ENCODE measurements around the gene CSNK1D. TPM values are rescaled to one million over a fixed set of nuclear protein-coding genes. Genes with fewer than 3 reads are reported as not detected.
A peak's percentile ranks its signal among the peaks of the same experiment; 100 is the strongest.

CSNK1D gene
- total RNA-seq, 2 donors from 2014 or later = 37.6 to 116 TPM

- H3K27ac ChIP-seq = no peak overlapping the region
- H3K27me3 ChIP-seq = peaks cover 0 to 20% of the 10 kb centered on the region in 2 donors
- ATAC-seq = no peak
- no peaks in the 10 kb centered on the region for H3K36me3 ChIP-seq (replicated peaks in 1 of 2; ENCODE audit: insufficient read depth in 1 of 2, low read depth in 2 of 2)
- H3K4me3 ChIP-seq = no peak overlapping the region
- no peaks in the 10 kb centered on the region for H3K9me3 ChIP-seq
- intact Hi-C loops (cut with DNase I) = no loop called here
- H3K4me1 ChIP-seq = peaks cover 14% of the 10 kb centered on the region
- no peak for TF ChIP-seq POLR2A (IDR thresholded peaks at IDR 0.05)
- TF ChIP-seq, protein P1, sequence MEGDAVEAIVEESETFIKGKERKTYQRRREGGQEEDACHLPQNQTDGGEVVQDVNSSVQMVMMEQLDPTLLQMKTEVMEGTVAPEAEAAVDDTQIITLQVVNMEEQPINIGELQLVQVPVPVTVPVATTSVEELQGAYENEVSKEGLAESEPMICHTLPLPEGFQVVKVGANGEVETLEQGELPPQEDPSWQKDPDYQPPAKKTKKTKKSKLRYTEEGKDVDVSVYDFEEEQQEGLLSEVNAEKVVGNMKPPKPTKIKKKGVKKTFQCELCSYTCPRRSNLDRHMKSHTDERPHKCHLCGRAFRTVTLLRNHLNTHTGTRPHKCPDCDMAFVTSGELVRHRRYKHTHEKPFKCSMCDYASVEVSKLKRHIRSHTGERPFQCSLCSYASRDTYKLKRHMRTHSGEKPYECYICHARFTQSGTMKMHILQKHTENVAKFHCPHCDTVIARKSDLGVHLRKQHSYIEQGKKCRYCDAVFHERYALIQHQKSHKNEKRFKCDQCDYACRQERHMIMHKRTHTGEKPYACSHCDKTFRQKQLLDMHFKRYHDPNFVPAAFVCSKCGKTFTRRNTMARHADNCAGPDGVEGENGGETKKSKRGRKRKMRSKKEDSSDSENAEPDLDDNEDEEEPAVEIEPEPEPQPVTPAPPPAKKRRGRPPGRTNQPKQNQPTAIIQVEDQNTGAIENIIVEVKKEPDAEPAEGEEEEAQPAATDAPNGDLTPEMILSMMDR (IDR thresholded peaks at IDR 0.05) = no peak
- DNase-seq = peak in 1 of 4 donors; percentile 11
- WGBS, 2 donors = 85 to 100% methylated on average over 1 to 15 of the region's 15 CpGs
Measured at GRCh38 chr17:82226146-82226808, 47.2 kb downstream of the CSNK1D start.

DNA sequence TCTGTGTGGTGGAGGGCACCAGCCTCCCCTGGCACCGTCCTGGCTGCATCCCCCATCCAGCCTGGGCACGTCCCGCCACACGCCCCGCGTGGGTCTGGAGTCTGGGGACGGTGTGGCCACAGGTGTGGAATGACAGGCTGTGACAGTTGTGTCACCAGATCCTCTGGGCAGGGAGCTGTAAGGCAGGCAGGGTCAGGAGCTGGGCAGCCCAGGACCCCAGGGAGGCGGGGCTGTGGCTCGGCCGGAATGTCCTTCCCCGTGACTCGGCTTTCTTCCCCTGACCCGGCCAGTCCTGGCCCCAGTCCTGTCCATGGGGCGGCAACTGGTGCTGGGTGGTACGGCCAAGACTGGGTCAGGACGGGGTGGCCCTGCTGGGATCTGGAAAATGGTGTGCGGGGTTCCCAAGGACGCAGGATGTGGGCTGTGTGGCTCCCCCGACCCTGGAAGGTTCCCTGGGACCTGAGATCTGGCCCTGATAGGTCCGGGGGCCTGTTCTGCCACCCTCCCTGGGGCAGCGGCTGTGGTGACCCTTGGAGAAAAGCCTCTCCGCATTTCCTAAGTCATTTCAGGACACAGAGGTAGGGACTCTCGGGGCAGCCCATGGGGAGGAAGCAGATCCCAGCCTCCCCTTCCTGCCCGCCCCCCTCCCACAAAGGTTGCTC, 48.0 kb downstream of the CSNK1D start:
- Histone ChIP-seq H3K36me3 (replicated peaks in 1 of 2; ENCODE audit: insufficient read depth in 1 of 2, low read depth in 2 of 2) (no peaks in the 10 kb centered on the region), H3K4me1 (peaks cover 6% of the 10 kb centered on the region), H3K27ac (no peak overlapping the region), H3K27me3 (peaks cover 0 to 20% of the 10 kb centered on the region in 2 donors), H3K9me3 (no peaks in the 10 kb centered on the region), H3K4me3 (no peak overlapping the region)
- WGBS, 2 donors = 75 to 79% methylated on average over 9 to 24 of the region's 24 CpGs
- intact Hi-C loops (cut with DNase I) = no loop called here
- TF ChIP-seq, protein P1 (IDR thresholded peaks at IDR 0.05) = no peak
- no peak for TF ChIP-seq POLR2A (IDR thresholded peaks at IDR 0.05)
- ATAC-seq (no peak), DNase-seq (no peak)

DNA sequence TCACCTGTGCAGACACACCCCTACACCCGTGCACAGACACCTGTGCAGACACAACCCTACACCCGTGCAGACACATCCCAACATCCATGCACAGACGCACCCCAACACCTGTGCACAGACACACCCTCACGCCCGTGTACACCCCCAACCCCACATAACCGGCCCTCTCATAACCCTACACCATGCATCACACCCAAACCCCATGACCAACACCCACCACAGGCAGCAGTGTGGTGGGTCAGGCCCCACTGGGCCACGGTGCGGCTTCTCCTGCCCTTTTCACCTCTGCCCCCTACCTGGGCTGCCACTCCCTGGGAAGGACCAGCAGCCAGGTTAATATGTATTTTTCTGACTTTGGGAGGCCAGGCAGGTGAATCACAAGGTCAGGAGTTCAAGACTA, 48.8 kb downstream of the CSNK1D start:
- no peak for DNase-seq
- 77 to 82% methylated on average over 8 of the region's 8 CpGs for WGBS, 2 donors

GRCh38 chr17:82223517-82223916, 50.0 kb downstream of the CSNK1D start:
- Histone ChIP-seq H3K27me3 (peaks cover 0 to 6% of the 10 kb centered on the region in 2 donors), H3K27ac (no peak overlapping the region), H3K4me1 (no peaks in the 10 kb centered on the region), H3K36me3 (replicated peaks in 1 of 2; ENCODE audit: insufficient read depth in 1 of 2, low read depth in 2 of 2) (no peaks in the 10 kb centered on the region), H3K9me3 (no peaks in the 10 kb centered on the region), H3K4me3 (no peak overlapping the region)
- no peak for DNase-seq
- TF ChIP-seq, protein P1 (IDR thresholded peaks at IDR 0.05) = no peak
- no peak for TF ChIP-seq POLR2A (IDR thresholded peaks at IDR 0.05)
- 68 to 76% methylated on average over 5 of the region's 5 CpGs for WGBS, 2 donors
- no peak for ATAC-seq
- intact Hi-C loops (cut with DNase I) = no loop called here

More for the DNA sequence above, 48.8 kb downstream of the CSNK1D start:
- no peak overlapping the region for H3K27ac ChIP-seq
- H3K36me3 ChIP-seq (replicated peaks in 1 of 2; ENCODE audit: insufficient read depth in 1 of 2, low read depth in 2 of 2) = no peaks in the 10 kb centered on the region
- ATAC-seq = no peak
- intact Hi-C loops (cut with DNase I) = no loop called here
- H3K27me3 ChIP-seq = peaks cover 0 to 14% of the 10 kb centered on the region in 2 donors
- no peak for TF ChIP-seq POLR2A (IDR thresholded peaks at IDR 0.05)
- TF ChIP-seq, protein P1 (IDR thresholded peaks at IDR 0.05) = no peak
- no peaks in the 10 kb centered on the region for H3K4me1 ChIP-seq
- H3K9me3 ChIP-seq = no peaks in the 10 kb centered on the region
- no peak overlapping the region for H3K4me3 ChIP-seq

Data from body of pancreas (tissue), 4 donors.